OCI-M2 (cell line): ENCODE measurements around the gene ZDHHC4.

Experiments used
- DNase-seq: peaks from one replicate; lab custom pipeline; 2025; ENCODE audit not compliant: unreplicated experiment; lab: John Stamatoyannopoulos, UW

ZDHHC4 gene

DNA sequence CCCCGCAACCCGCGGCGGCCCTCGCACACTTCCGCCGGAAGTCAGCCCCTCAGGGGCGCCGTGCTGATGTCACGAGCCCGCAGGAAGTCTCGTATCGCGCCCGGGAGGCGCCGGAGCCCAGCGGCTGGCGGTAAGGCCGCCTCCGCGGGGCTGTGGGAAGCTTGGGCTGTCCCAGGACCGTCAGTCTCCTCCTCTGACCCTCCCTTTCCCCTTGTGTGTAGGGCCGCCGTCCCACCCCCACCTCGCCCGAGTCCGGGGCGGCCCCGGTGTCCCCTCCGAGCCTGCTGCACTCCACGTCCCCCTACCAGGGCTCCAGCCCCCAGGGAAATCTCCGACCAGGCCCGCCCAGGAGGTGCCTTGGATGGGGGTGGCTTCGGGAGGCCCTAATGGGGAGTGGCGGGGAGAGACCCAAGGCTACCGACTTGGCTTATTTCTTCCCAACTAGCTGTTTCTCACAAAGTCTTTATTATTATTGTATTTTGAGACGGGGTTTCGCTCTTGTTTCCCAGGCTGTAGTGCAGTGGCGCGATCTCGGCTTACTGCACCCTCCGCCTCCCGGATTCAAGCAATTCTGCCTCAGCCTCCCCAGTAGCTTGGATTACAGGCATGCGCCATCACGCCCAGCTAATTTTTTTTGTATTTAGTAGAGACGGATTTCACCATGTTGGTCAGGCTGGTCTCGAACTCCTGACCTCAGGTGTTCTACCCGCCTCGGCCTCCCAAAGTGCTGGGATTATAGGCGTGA lies at the start of gene ZDHHC4:
Gene ZDHHC4 (plus strand): TSS at position 86 of the 745 bp plus-strand sequence. CDS start 3,108 bp downstream, outside the sequence.
- peak; percentile 27 for DNase-seq

DNA sequence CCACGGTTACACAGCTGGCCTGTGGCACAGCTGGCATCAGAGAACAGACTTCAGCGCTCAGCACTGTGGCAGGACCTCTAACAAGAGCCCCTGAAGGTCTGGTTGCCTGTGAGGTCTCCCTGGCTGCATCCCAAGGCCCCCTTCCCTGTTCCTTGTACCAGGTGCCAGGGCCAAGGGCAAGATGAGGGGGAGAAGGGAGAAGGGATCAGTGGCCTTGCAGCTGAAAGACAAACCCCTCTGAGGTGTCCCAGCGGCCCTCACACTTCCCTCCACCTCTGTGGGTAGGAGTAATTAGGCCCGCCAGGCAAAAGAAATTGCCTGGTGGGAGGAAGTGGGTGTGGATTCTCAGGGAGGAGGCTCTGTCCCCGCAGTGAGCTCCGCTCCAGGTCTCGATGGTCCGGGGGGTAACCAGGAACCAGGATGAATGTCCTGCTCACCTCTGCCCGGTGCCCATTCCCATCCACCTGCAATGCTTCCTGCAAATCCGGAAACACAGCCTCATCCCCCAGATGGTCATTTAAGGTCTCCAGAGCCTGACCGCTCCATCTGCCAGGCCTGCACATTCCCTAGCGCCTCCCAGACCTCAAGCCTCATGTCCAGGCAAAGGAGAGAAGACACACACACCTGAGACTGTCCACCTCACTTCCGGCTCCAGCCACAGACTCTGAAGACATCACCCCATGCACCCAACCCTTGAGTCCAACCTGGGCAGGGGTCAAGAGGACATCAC lies 48.7 kb upstream of the ZDHHC4 start:
- DNase-seq, result no peak

DNA sequence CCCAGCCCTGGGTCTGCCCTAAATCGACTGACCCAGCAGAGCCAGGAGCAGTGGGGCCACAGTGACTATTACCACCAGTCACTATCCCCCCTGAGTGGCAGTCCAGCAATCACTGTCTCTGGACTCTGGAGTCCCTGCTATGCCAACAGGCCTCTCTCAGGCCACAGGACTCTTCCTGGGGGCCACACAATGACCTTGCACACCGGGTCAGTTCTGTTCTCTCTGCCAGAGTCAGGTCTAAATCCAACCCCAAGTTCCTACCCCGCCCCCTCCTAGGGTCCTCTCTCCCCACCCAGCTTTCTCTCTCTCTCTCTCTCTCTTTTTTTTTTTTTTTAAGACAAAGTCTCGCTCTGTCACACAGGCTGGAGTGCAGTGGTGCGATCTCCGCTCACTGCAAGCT lies 47.6 kb upstream of the ZDHHC4 start:
- no peak for DNase-seq

- DNase-seq, result no peak
These were observed 46.4 kb upstream of the ZDHHC4 start for GRCh38 chr7:6530626-6531491.

DNA sequence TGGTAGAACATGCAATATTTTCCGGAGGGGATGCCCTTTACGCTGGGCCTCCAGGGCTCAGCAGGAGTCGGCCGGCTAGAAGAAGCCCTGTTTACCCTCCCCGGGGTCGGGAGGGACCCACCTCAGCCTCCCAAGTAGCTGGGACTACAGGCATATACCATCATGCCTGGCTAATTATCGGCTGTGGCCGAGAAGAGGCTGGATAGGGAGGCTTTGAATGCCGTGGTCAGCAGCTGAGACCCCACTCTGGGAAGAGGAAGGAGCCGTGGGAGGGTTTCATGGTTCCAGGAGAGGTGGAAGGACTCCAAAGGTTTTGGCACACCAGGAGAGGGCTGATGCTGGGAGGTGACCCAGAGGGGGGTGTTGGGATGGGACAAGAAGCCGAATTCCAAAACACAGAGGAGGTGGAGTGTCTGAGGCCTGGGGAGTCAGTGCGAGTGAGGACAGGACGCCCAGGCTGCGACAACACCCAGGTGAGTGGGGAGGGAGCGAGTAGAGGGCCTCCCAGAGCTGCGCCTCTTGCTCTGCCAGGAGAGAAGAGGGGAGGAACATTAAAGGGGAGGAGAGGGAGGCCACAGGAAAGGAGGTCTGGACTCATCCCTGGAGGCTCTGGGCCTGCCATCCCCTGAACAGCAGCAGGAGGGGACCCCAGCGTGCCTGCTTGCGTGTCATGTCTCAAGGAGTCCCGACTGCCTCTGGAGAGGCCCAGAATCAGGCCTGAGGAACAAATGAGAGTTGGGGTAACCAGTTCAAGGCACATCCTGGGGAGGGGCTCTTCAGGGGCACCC lies 45.6 kb upstream of the ZDHHC4 start:
- DNase-seq, result no peak

DNA sequence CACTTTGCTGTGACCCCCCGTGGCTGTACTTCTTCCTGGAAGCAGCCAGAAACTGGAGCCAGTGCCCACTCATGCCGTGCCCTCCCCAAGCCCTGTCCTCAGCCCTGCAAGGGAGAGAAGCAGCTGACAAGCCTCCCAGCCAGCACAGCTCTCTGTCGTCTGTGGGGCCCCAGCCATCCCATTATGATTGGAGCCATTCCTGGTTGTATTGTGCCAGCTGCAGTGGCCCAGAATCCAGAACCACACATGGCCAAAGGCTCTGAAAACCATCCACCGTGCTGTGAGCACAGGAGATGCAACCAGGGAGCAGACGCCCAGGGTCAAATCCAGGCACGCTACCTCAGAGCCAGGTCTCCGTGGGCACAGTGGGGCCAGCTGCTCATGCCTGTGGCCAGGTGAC lies 44.7 kb upstream of the ZDHHC4 start:
- no peak for DNase-seq

GRCh38 chr7:6533893-6534495 lies 43.3 kb upstream of the ZDHHC4 start:
- DNase-seq, result no peak

DNA sequence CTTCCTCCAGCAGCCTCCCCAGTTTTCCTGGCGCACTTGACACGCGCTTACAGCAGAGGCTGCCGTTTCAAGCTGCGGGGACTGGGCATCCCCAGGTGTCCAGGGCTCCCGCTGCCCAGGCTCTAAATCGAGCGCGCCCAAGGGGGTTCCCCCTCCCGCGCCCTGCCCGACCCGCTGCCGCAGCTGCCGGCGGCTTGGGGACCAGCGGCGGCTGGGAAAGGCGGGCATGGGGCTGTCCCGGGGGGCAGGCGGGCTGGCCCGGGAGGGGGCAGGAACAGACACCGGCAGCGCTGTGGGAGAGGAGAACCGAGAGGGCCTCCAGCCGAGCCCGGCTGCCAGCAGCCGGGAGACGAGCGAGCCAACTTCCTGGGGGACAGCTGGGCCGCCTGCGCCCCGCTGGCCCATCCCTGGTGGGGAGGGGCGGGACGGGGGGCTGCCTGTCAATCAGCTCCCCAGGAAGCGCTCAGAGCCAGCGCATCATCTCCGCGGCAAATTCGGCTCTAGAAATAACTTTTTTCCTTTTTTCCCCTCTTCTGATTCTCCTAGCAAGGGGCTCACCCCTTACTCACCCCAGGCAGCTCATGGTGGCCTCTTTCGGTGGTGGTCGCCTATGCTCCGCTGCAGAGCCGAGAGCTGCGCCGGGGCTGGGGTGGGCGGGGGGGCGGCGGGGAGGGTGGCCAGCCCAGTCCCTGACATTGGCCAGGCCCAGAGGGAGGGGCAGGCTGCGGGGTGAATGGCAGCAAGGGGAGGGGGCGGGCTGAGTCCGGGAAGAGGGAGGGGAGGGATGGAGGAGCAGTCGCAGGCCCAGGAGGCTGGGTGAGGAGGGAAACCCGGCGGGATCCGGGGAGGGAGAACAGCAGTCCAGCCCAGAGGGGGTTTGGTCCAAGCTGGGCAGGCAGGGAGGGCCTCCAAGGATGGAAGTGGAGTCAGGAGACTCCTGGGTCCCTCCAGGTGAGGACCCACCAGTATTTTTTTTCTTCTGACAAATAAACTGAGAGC lies 40.7 kb upstream of the ZDHHC4 start:
- DNase-seq, result no peak

DNA sequence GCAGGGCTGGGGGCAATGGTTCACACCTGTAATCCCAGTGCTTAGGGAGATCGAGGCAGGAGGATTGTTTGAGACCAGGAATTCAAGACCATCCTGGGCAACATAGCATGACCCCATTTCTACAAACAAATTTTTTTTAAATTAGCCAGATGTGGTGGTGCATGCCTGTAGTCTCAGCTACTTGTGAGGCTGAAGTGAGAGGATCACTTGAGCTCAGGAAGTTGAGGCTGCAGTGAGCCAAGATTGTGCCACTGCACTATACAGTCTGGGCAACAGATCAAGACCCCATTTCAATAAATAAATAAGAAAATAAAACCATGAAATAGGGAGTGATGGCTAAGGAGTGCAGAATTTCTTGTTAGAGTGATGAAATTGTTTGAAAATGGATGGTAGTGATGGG lies 34.9 kb upstream of the ZDHHC4 start:
- DNase-seq, result no peak

- DNase-seq, result no peak
These were observed 31.7 kb upstream of the ZDHHC4 start for GRCh38 chr7:6545398-6546126.

DNA sequence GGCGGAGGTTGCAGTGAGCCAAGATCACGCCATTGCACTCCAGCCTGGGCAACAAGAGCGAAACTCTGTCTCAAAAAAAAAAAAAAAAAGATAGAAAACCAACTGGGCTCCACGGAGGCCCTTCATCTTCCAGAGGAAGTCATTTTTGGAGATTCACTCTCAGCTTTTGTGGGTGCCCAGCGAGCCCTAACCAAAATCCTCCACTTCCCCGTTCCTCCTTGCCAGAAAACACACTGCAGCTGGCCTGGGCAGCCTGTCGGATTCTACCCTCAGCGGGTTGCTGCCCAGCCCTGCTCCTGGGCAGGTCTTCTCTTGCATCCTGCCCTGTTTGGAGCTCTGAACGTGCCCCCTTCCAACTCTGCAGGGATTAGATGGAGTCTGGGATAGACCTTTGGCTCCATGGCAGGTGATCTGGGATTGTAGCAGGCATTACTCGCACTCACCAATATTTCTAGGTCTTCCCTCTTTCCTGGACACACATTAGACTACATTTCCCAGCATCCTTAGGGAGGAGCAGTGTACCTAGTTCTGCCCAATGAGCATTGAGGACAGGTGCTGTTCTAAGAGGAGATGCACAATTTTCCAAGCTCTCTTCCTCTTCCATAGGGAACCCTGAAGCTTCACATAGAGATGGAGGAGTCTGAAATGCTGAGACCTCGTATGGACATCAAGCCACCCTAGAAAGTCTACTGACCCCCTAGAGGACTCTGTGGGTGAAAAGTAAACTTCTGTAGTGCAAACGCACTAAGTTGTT lies 30.6 kb upstream of the ZDHHC4 start:
- no peak for DNase-seq

DNA sequence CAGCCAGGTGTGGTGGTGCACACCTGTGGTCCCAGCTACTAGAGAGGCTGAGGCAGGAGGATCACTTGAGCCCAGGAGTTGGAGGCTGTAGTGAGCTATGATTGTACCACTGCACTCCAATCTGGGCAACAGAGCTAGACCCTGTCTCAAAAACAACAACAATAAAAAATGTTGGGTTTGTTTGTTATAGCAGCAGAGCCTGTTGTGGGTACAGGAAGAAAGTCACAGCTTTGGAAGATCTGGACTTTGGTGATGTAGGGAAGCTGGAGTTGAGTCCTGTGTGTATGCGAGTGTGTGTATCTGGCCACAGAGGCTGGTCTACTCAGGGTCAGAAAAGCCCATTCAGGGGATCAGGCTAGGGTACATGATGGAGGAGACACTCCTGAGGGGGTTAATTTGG lies 29.9 kb upstream of the ZDHHC4 start:
- DNase-seq, result no peak

- DNase-seq, result no peak
These were observed 26.2 kb upstream of the ZDHHC4 start, which contains the start of gene GRID2IP for GRCh38 chr7:6551016-6551511. Gene GRID2IP (minus strand): TSS chr7:6551461. CDS start chr7:6551436, 25 bp downstream.

- DNase-seq, result no peak
These were observed 23.7 kb upstream of the ZDHHC4 start for GRCh38 chr7:6553448-6554044.

- DNase-seq, result no peak
These were observed 22.4 kb upstream of the ZDHHC4 start for GRCh38 chr7:6554848-6555247.

GRCh38 chr7:6556196-6556595 lies 21.1 kb upstream of the ZDHHC4 start:
- DNase-seq, result no peak

- DNase-seq, result no peak
These were observed 18.4 kb upstream of the ZDHHC4 start for GRCh38 chr7:6558837-6559236.
